ENCODE measurements around the gene GTF2IRD1. TPM values are rescaled to one million over a fixed set of nuclear protein-coding genes. Genes with fewer than 3 reads are reported as not detected.
A peak's percentile ranks its signal among the peaks of the same experiment; 100 is the strongest.
"Not testable (repeated sequence)": the region's sequence is repeated elsewhere in the genome, so short reads cannot be mapped to it uniquely, and the experiment has no call there.

The GTF2IRD1 gene
- polyA plus RNA-seq, 3 donors from 2014 or later: not detected

DNA sequence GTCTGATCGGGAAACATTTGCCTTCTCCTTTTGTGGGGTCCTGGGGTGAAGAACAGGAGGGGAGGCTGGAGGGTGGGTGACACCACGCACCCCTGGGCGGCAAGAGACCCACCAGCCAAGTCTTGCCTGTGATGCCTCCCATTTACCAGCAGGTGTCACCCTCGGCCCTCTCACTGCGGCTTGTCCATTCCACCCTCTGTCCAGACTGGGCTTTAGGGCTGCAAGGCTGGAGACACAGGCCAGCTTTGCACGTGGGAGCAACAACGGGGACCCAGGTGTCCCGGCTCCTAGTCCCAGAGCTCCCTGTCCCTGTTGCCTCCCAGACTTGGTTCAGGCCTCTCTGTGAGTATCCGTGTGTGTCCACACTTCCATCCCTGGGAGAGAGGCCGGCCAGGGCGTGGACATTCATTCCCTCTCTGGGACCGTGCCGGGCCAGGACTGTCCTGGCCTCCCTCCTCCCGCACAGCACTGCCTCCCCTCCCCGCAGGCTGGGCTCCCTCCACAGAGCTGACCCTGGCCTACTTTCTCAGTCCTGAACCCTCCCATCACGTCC is 36.2 kb upstream of the GTF2IRD1 start:
- H3K27me3 Mint-ChIP-seq (ENCODE audit: low read depth in 3 of 3): peaks cover 2 to 3% (median 2%) of the 10 kb centered on the region in 3 donors
- H3K4me3 Mint-ChIP-seq: no peak overlapping the region
- H3K9me3 Mint-ChIP-seq: no peaks in the 10 kb centered on the region
- no peaks in the 10 kb centered on the region for H3K36me3 Mint-ChIP-seq
- no peak overlapping the region for H3K27ac Mint-ChIP-seq
- peak; percentile 35 to 55 (median 52) for DNase-seq
- H3K4me1 Mint-ChIP-seq: no peaks in the 10 kb centered on the region

GRCh38 chr7:74418076-74418475 is 35.6 kb upstream of the GTF2IRD1 start:
- no peak overlapping the region for H3K4me3 Mint-ChIP-seq

GRCh38 chr7:74418538-74418937 is 35.2 kb upstream of the GTF2IRD1 start:
- Mint-ChIP-seq H3K4me1 (no peaks in the 10 kb centered on the region), H3K36me3 (no peaks in the 10 kb centered on the region), H3K9me3 (no peaks in the 10 kb centered on the region), H3K27ac (no peak overlapping the region), H3K4me3 (no peak overlapping the region), H3K27me3 (ENCODE audit: low read depth in 3 of 3) (peaks cover 0 to 5% (median 2%) of the 10 kb centered on the region in 3 donors)
- DNase-seq: no peak

More at GRCh38 chr7:74418076-74418475, 35.6 kb upstream of the GTF2IRD1 start:
- DNase-seq: no peak
- Mint-ChIP-seq H3K36me3 (no peaks in the 10 kb centered on the region), H3K27me3 (ENCODE audit: low read depth in 3 of 3) (peaks cover under 1 to 5% (median 2%) of the 10 kb centered on the region in 3 donors), H3K9me3 (no peaks in the 10 kb centered on the region), H3K4me1 (no peaks in the 10 kb centered on the region), H3K27ac (no peak overlapping the region)

DNA sequence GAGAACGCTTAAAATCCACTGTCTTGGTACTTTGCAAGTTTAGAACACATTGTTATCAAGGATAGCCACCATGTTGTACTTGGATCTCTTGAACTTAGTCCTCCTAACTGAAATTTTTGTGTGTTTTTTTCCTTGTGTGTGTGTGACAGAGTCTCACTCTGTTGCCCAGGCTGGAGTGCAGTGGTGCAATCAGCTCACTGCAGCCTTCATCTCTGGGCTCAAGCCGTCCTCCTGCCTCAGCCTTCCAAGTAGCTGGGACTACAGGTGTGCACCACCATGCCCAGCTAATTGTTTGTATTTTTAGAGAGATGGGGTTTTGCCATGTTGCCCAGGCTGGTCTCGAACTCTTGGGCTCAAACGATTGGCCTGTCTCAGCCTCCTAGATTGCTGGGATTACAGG is 34.5 kb upstream of the GTF2IRD1 start:
- not testable (repeated sequence) for H3K4me3 Mint-ChIP-seq; H3K36me3 Mint-ChIP-seq; DNase-seq; H3K9me3 Mint-ChIP-seq; H3K4me1 Mint-ChIP-seq; H3K27me3 Mint-ChIP-seq (ENCODE audit: low read depth in 3 of 3)
- peak overlapping the region in 1 of 6 donors; percentile 11 for H3K27ac Mint-ChIP-seq

- H3K4me3 Mint-ChIP-seq: no peak overlapping the region
- no peak for DNase-seq
- peaks cover 0 to 5% (median 2%) of the 10 kb centered on the region in 3 donors for H3K27me3 Mint-ChIP-seq (ENCODE audit: low read depth in 3 of 3)
- no peaks in the 10 kb centered on the region for H3K4me1 Mint-ChIP-seq
- no peaks in the 10 kb centered on the region for H3K9me3 Mint-ChIP-seq
- no peak overlapping the region for H3K27ac Mint-ChIP-seq
- no peaks in the 10 kb centered on the region for H3K36me3 Mint-ChIP-seq
These were observed 33.7 kb upstream of the GTF2IRD1 start for GRCh38 chr7:74420006-74420405.

DNA sequence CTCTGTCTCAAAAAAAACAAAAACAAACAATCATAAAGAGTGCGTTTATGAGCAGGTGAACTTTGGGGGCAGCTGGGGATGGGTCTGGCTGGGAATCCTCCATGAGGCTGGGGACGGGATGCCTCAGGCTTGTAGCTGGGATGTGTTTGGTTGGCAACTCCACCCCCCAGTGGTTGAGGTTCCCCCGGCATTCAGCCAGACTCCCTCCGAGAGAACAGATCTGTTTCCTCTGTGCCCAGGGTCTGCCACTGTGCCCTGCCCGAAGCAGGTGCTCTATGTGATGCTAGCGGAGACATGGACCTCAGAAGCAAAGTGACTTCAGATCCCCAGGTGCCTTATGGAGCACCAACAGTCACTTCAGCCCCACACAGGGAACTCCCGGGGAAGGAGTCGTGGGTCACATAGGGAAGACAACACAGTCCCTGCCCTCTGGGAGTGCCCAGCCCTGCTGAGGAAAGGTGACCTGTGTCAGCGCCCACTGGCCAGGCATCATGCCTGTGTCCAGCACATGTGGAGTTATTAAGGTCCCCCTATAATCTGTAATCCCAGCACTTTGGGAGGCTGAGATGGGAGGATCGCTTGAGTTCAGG is 29.3 kb upstream of the GTF2IRD1 start:
- Mint-ChIP-seq H3K27ac (no peak overlapping the region), H3K4me1 (no peaks in the 10 kb centered on the region), H3K4me3 (no peak overlapping the region), H3K27me3 (ENCODE audit: low read depth in 3 of 3) (peaks cover 0 to 5% (median 2%) of the 10 kb centered on the region in 3 donors), H3K36me3 (no peaks in the 10 kb centered on the region), H3K9me3 (no peaks in the 10 kb centered on the region)
- DNase-seq: no peak

- no peak overlapping the region for H3K27ac Mint-ChIP-seq
- no peaks in the 10 kb centered on the region for H3K4me1 Mint-ChIP-seq
- no peaks in the 10 kb centered on the region for H3K36me3 Mint-ChIP-seq
- H3K9me3 Mint-ChIP-seq: no peaks in the 10 kb centered on the region
- no peak overlapping the region for H3K4me3 Mint-ChIP-seq
- DNase-seq: no peak
- H3K27me3 Mint-ChIP-seq (ENCODE audit: low read depth in 3 of 3): peaks cover 0 to 2% (median 2%) of the 10 kb centered on the region in 3 donors
These were observed 25.7 kb upstream of the GTF2IRD1 start for GRCh38 chr7:74428023-74428422.

- Mint-ChIP-seq H3K27me3 (ENCODE audit: low read depth in 3 of 3) (peaks cover 0 to 2% (median 2%) of the 10 kb centered on the region in 3 donors), H3K4me1 (no peaks in the 10 kb centered on the region), H3K36me3 (no peaks in the 10 kb centered on the region)
These were observed 24.5 kb upstream of the GTF2IRD1 start for GRCh38 chr7:74429153-74429747.

DNA sequence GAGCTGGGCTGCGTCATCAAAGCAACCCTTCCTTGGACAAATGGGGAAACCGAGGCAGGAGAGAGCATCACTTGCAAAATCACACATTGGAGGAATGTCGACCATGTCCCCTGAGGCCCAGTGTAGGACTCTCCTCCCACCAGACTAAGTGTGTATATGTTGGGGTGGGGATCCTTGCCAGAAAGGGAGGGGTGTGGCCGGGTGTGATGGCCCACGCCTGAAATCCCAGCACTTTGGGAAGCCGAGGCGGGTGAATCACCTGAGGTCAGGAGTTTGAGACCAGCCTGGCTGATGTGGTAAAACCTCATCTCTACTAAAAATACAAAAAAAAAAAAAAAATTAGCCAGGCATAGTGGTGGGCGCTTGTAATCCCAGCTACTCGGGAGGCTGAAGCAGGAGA is 23.3 kb upstream of the GTF2IRD1 start:
- not testable (repeated sequence) for DNase-seq; H3K27ac Mint-ChIP-seq; H3K4me1 Mint-ChIP-seq; H3K27me3 Mint-ChIP-seq (ENCODE audit: low read depth in 3 of 3); H3K36me3 Mint-ChIP-seq; H3K9me3 Mint-ChIP-seq; H3K4me3 Mint-ChIP-seq

More at GRCh38 chr7:74429153-74429747, 24.5 kb upstream of the GTF2IRD1 start:
- H3K27ac Mint-ChIP-seq: no peak overlapping the region
- no peaks in the 10 kb centered on the region for H3K9me3 Mint-ChIP-seq
- H3K4me3 Mint-ChIP-seq: no peak overlapping the region
- no peak for DNase-seq

GRCh38 chr7:74430961-74431466 is 22.7 kb upstream of the GTF2IRD1 start:
- Mint-ChIP-seq H3K4me1 (no peaks in the 10 kb centered on the region), H3K36me3 (no peaks in the 10 kb centered on the region), H3K4me3 (no peak overlapping the region), H3K9me3 (no peaks in the 10 kb centered on the region), H3K27ac (no peak overlapping the region), H3K27me3 (ENCODE audit: low read depth in 3 of 3) (peaks cover 0 to 7% (median 2%) of the 10 kb centered on the region in 3 donors)
- no peak for DNase-seq

DNA sequence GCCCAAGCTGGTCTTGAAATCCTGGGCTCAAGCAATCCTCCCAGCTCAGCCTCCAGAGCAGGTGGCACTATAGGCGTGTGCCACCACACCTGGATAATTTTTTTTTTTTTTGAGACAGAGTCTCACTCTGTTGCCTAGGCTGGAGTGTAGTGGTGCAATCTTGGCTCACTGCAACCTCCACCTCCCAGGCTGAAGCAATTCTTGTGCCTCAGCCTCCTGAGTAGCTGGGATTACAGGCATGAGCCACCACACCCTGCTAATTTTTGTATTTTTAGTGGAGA is 16.5 kb upstream of the GTF2IRD1 start:
- H3K9me3 Mint-ChIP-seq; H3K4me3 Mint-ChIP-seq; H3K4me1 Mint-ChIP-seq; DNase-seq; H3K27ac Mint-ChIP-seq; H3K36me3 Mint-ChIP-seq; H3K27me3 Mint-ChIP-seq (ENCODE audit: low read depth in 3 of 3): not testable (repeated sequence)

GRCh38 chr7:74438327-74438726 is 15.4 kb upstream of the GTF2IRD1 start:
- no peak overlapping the region for H3K27ac Mint-ChIP-seq
- peaks cover 3 to 8% (median 6%) of the 10 kb centered on the region in 3 donors for H3K27me3 Mint-ChIP-seq (ENCODE audit: low read depth in 3 of 3)
- H3K9me3 Mint-ChIP-seq: peaks cover 0 to 9% (median under 1%) of the 10 kb centered on the region in 6 donors
- H3K4me1 Mint-ChIP-seq: no peaks in the 10 kb centered on the region
- peaks cover 0 to 3% (median 0%) of the 10 kb centered on the region in 3 donors for H3K36me3 Mint-ChIP-seq
- no peak overlapping the region for H3K4me3 Mint-ChIP-seq
- no peak for DNase-seq

DNA sequence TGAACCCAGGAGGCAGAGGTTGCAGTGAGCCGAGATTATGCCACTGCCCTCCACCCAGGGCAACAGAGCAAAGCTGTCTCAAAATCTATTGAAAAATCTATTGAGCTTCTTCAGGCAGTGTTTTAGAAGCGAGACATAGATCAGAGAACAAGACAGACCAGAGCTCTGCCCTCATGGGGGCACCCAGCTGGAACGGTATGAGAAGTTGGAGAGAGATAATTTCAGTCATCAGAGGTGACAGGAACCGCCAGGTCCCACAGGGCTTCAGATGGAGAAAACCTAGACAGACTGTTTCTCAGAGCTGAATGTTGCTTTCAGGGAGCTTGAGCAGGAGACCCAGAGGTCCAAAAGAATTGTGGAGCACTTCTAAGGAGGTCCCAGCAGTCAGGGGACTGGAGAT is 14.2 kb upstream of the GTF2IRD1 start:
- Mint-ChIP-seq H3K4me1 (no peaks in the 10 kb centered on the region), H3K27ac (no peak overlapping the region), H3K4me3 (no peak overlapping the region), H3K27me3 (ENCODE audit: low read depth in 3 of 3) (peaks cover 3 to 8% (median 6%) of the 10 kb centered on the region in 3 donors), H3K9me3 (peaks cover 0 to 9% (median under 1%) of the 10 kb centered on the region in 6 donors), H3K36me3 (peaks cover 0 to 3% (median 0%) of the 10 kb centered on the region in 3 donors)
- DNase-seq: no peak

- not testable (repeated sequence) for DNase-seq; H3K9me3 Mint-ChIP-seq; H3K36me3 Mint-ChIP-seq; H3K4me3 Mint-ChIP-seq; H3K27ac Mint-ChIP-seq; H3K4me1 Mint-ChIP-seq; H3K27me3 Mint-ChIP-seq (ENCODE audit: low read depth in 3 of 3)
These were observed 13.6 kb upstream of the GTF2IRD1 start for GRCh38 chr7:74440143-74440542.

Measured in immature natural killer cell (primary cell).